Measurements from ENCODE around the gene ZNF660. TPM values are rescaled to one million over a fixed set of nuclear protein-coding genes. Genes with fewer than 3 reads are reported as not detected.

The ZNF660 gene
- total RNA-seq, 1 donor from 2014 or later: 15.5 TPM

GRCh38 chr3:44601749-44602148 is 17.0 kb downstream of the ZNF660 start:
- peak overlapping the region; percentile 43 for H3K4me3 Mint-ChIP-seq (ENCODE audit: unreplicated experiment)
- no peak for TF ChIP-seq CTCF (IDR thresholded peaks at IDR 0.05; ENCODE audit: unreplicated experiment)
- H3K4me1 Mint-ChIP-seq (ENCODE audit: unreplicated experiment): no peaks in the 10 kb centered on the region
- H3K27ac Mint-ChIP-seq (ENCODE audit: unreplicated experiment): no peak overlapping the region
- H3K27me3 Mint-ChIP-seq (ENCODE audit: unreplicated experiment): no peaks in the 10 kb centered on the region
- DNase-seq (ENCODE audit: low spot score): no peak
- peaks cover 22% of the 10 kb centered on the region for H3K36me3 Mint-ChIP-seq (ENCODE audit: low read depth, unreplicated experiment)
- no peaks in the 10 kb centered on the region for H3K9me3 Mint-ChIP-seq (ENCODE audit: unreplicated experiment)

GRCh38 chr3:44612678-44613077 is 27.9 kb downstream of the ZNF660 start:
- no peaks in the 10 kb centered on the region for H3K36me3 Mint-ChIP-seq (ENCODE audit: low read depth, unreplicated experiment)
- no peak for TF ChIP-seq CTCF (IDR thresholded peaks at IDR 0.05; ENCODE audit: unreplicated experiment)
- DNase-seq (ENCODE audit: low spot score): no peak
- no peaks in the 10 kb centered on the region for H3K4me1 Mint-ChIP-seq (ENCODE audit: unreplicated experiment)
- H3K27ac Mint-ChIP-seq (ENCODE audit: unreplicated experiment): no peak overlapping the region
- H3K9me3 Mint-ChIP-seq (ENCODE audit: unreplicated experiment): no peaks in the 10 kb centered on the region
- H3K27me3 Mint-ChIP-seq (ENCODE audit: unreplicated experiment): no peaks in the 10 kb centered on the region
- H3K4me3 Mint-ChIP-seq (ENCODE audit: unreplicated experiment): no peak overlapping the region

GRCh38 chr3:44624749-44625480 is 40.2 kb downstream of the ZNF660 start, which contains the start of gene ZNF197:
Gene ZNF197, plus strand, starts transcription at chr3:44625036. Its CDS starts 4,119 bp downstream, at chr3:44629155.
- DNase-seq (ENCODE audit: low spot score): peak; percentile 70
- peak within 1 kb of the TSS; percentile 92 for H3K4me3 Mint-ChIP-seq (ENCODE audit: unreplicated experiment)
- no peaks in the 10 kb centered on the region for H3K9me3 Mint-ChIP-seq (ENCODE audit: unreplicated experiment)
- peak within 1 kb of the TSS; percentile 86 for H3K27ac Mint-ChIP-seq (ENCODE audit: unreplicated experiment)
- H3K4me1 Mint-ChIP-seq (ENCODE audit: unreplicated experiment): peaks cover 34% of the 10 kb centered on the region
- H3K36me3 Mint-ChIP-seq (ENCODE audit: low read depth, unreplicated experiment): peaks cover 13% of the 10 kb centered on the region
- TF ChIP-seq CTCF (IDR thresholded peaks at IDR 0.05; ENCODE audit: unreplicated experiment): no peak
- no peaks in the 10 kb centered on the region for H3K27me3 Mint-ChIP-seq (ENCODE audit: unreplicated experiment)

GRCh38 chr3:44628716-44629115 is 44.0 kb downstream of the ZNF660 start:
- no peak for TF ChIP-seq CTCF (IDR thresholded peaks at IDR 0.05; ENCODE audit: unreplicated experiment)
- H3K4me3 Mint-ChIP-seq (ENCODE audit: unreplicated experiment): no peak overlapping the region
- H3K27ac Mint-ChIP-seq (ENCODE audit: unreplicated experiment): peak overlapping the region; percentile 83

GRCh38 chr3:44632193-44632592 is 47.4 kb downstream of the ZNF660 start:
- no peak for DNase-seq (ENCODE audit: low spot score)
- H3K27ac Mint-ChIP-seq (ENCODE audit: unreplicated experiment): peak overlapping the region; percentile 49
- no peaks in the 10 kb centered on the region for H3K9me3 Mint-ChIP-seq (ENCODE audit: unreplicated experiment)
- no peak for TF ChIP-seq CTCF (IDR thresholded peaks at IDR 0.05; ENCODE audit: unreplicated experiment)
- peaks cover 39% of the 10 kb centered on the region for H3K4me1 Mint-ChIP-seq (ENCODE audit: unreplicated experiment)
- peaks cover 3% of the 10 kb centered on the region for H3K27me3 Mint-ChIP-seq (ENCODE audit: unreplicated experiment)
- H3K4me3 Mint-ChIP-seq (ENCODE audit: unreplicated experiment): peak overlapping the region; percentile 28
- peaks cover 53% of the 10 kb centered on the region for H3K36me3 Mint-ChIP-seq (ENCODE audit: low read depth, unreplicated experiment)

More at GRCh38 chr3:44628716-44629115, 44.0 kb downstream of the ZNF660 start:
- no peaks in the 10 kb centered on the region for H3K9me3 Mint-ChIP-seq (ENCODE audit: unreplicated experiment)
- H3K27me3 Mint-ChIP-seq (ENCODE audit: unreplicated experiment): no peaks in the 10 kb centered on the region
- peaks cover 37% of the 10 kb centered on the region for H3K36me3 Mint-ChIP-seq (ENCODE audit: low read depth, unreplicated experiment)
- DNase-seq (ENCODE audit: low spot score): no peak
- H3K4me1 Mint-ChIP-seq (ENCODE audit: unreplicated experiment): peaks cover 52% of the 10 kb centered on the region

All from endothelial cell (in vitro differentiated cells).